Suprapubic skin (tissue), 4 donors: ENCODE results near the gene PTPRN2.

Experiments used
- POLR2A ChIP-seq, 2 donors: fragments of 450-650 bp; IDR thresholded peaks; one replicate each; pipeline ENCODE4 v1.6.1; 2017; ENCODE audit warnings: antibody characterized with exemption in 2 of 2, mild to moderate bottlenecking in 2 of 2, moderate library complexity in 2 of 2
- POLR2AphosphoS5 ChIP-seq, 3 donors: sonication (generic); formaldehyde crosslinking; IDR thresholded peaks; one replicate each; pipeline ENCODE4 v1.6.1; 2017; ENCODE audit warnings: antibody characterized with exemption in 3 of 3
- TF ChIP-seq, protein P1 (sequence below), 2 donors: fragments of 200-600 bp in 1 of 2; fragments of 450-650 bp in 1 of 2; sonication (generic) in 1 of 2; IDR thresholded peaks; one replicate each; pipeline ENCODE4 v1.5.1; 2016 to 2019; ENCODE audit warnings: antibody characterized with exemption in 2 of 2, mild to moderate bottlenecking in 1 of 2, moderate library complexity in 1 of 2

DNA sequence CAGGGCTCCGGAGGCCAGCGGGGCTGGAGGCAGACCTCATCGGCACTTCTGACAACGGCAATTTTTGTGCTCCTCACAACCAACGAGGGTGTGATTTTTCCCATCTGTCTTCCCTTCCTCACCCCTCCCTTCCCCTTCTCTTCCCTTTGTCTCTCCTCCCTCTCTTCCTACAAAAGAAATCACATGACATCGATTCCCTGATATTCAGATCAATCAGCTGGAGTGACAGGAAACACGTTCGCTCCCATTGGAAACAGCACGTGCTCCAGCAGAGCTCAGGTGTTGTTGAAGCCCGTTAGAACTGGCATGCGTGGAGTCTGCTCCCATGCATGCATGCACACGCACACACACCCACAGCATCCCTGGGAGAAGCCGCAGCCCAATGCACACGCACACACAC lies 222.4 kb downstream of the PTPRN2 start:
- TF ChIP-seq, protein P1, sequence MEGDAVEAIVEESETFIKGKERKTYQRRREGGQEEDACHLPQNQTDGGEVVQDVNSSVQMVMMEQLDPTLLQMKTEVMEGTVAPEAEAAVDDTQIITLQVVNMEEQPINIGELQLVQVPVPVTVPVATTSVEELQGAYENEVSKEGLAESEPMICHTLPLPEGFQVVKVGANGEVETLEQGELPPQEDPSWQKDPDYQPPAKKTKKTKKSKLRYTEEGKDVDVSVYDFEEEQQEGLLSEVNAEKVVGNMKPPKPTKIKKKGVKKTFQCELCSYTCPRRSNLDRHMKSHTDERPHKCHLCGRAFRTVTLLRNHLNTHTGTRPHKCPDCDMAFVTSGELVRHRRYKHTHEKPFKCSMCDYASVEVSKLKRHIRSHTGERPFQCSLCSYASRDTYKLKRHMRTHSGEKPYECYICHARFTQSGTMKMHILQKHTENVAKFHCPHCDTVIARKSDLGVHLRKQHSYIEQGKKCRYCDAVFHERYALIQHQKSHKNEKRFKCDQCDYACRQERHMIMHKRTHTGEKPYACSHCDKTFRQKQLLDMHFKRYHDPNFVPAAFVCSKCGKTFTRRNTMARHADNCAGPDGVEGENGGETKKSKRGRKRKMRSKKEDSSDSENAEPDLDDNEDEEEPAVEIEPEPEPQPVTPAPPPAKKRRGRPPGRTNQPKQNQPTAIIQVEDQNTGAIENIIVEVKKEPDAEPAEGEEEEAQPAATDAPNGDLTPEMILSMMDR (IDR thresholded peaks at IDR 0.05), result no peak
- TF ChIP-seq POLR2A (IDR thresholded peaks at IDR 0.05), result no peak
- TF ChIP-seq POLR2AphosphoS5 (IDR thresholded peaks at IDR 0.05), result no peak
